ENCODE data around the gene ZFP3. TPM values are rescaled to one million over a fixed set of nuclear protein-coding genes. Genes with fewer than 3 reads are reported as not detected.
"Not testable (repeated sequence)": the region's sequence is repeated elsewhere in the genome, so short reads cannot be mapped to it uniquely, and the experiment has no call there.

ZFP3 gene
- total RNA-seq, 2 experiments from 2014 or later, result 6.5 to 7.5 TPM

- no peaks in the 10 kb centered on the region for H3K4me1 Mint-ChIP-seq
- no peaks in the 10 kb centered on the region for H3K9me3 Mint-ChIP-seq
- no peak overlapping the region for H3K4me3 Mint-ChIP-seq
- H3K36me3 Mint-ChIP-seq (ENCODE audit: low read depth), result no peaks in the 10 kb centered on the region
- ChIA-PET POLR2A (no interaction called here), CTCF (no interaction called here)
- H3K27me3 Mint-ChIP-seq, result no peaks in the 10 kb centered on the region
- DNase-seq, result no peak
- no peak overlapping the region for H3K27ac Mint-ChIP-seq
Measured at GRCh38 chr17:5138616-5139457, 60.6 kb downstream of the ZFP3 start.

GRCh38 chr17:5139458-5139732 lies 61.1 kb downstream of the ZFP3 start:
- POLR2A ChIA-PET, result interaction anchor here (0.7 kb wide), 1 partner anchor 258 kb away, joined by 4 read pairs; no protein-coding TSS in a partner anchor
- Mint-ChIP-seq H3K9me3 (no peaks in the 10 kb centered on the region), H3K27ac (no peak overlapping the region)

GRCh38 chr17:5142877-5143276 lies 64.6 kb downstream of the ZFP3 start:
- POLR2A ChIA-PET; H3K36me3 Mint-ChIP-seq (ENCODE audit: low read depth); DNase-seq; H3K4me1 Mint-ChIP-seq; CTCF ChIA-PET; H3K4me3 Mint-ChIP-seq; H3K9me3 Mint-ChIP-seq; H3K27ac Mint-ChIP-seq: not testable (repeated sequence)
- peaks cover 15% of the 10 kb centered on the region for H3K27me3 Mint-ChIP-seq

More at GRCh38 chr17:5139458-5139732, 61.1 kb downstream of the ZFP3 start:
- no peak for DNase-seq
- Mint-ChIP-seq H3K4me1 (no peaks in the 10 kb centered on the region), H3K4me3 (no peak overlapping the region), H3K36me3 (ENCODE audit: low read depth) (no peaks in the 10 kb centered on the region), H3K27me3 (peaks cover 1% of the 10 kb centered on the region)
- CTCF ChIA-PET, result no interaction called here

Other genes with a start within 250 kb of the ZFP3 start
- 100 to 1,000 TPM; 112 to 133 TPM for gene MINK1, start 245.1 kb upstream of the ZFP3 start, total RNA-seq
- under 1 TPM; 0.77 to 0.92 TPM for gene C17orf107, start 178.9 kb upstream of the ZFP3 start, total RNA-seq
- under 1 TPM; 0.25 to 0.42 TPM for gene CHRNE, start 175.4 kb upstream of the ZFP3 start, total RNA-seq
- gene GP1BA, start 146.2 kb upstream of the ZFP3 start, total RNA-seq, result not detected
- 10 to 100 TPM; 73.0 to 75.3 TPM for gene SLC25A11, start 138.4 kb upstream of the ZFP3 start, total RNA-seq
- 100 to 1,000 TPM; 254 to 273 TPM for gene RNF167, start 138.2 kb upstream of the ZFP3 start, total RNA-seq
- gene PFN1, start 129.9 kb upstream of the ZFP3 start, total RNA-seq, result 1,000 to 10,000 TPM; 2,428 to 2,438 TPM
- 10 to 100 TPM; 44.9 to 54.8 TPM for gene ENO3, start 127.3 kb upstream of the ZFP3 start, total RNA-seq
- 10 to 100 TPM; 47.7 to 53.6 TPM for gene SPAG7, start 110.7 kb upstream of the ZFP3 start, total RNA-seq
- gene CAMTA2, start 90.8 kb upstream of the ZFP3 start, total RNA-seq, result 10 to 100 TPM; 58.2 to 62.7 TPM
- gene INCA1, start 80.9 kb upstream of the ZFP3 start, total RNA-seq, result under 1 TPM; 0.35 to 0.50 TPM
- 10 to 100 TPM; 36.6 to 48.8 TPM for gene KIF1C, start 80.5 kb upstream of the ZFP3 start, total RNA-seq
- gene SLC52A1, start 43.0 kb upstream of the ZFP3 start, total RNA-seq, result under 1 TPM; 0.48 to 0.82 TPM
- 10 to 100 TPM in 1 of 2 experiments, 1 to 10 TPM in 1; 9.3 to 12.0 TPM for gene ZNF232, start 33.4 kb downstream of the ZFP3 start, total RNA-seq
- gene USP6, start 37.6 kb downstream of the ZFP3 start, total RNA-seq, result under 1 TPM; 0.05 to 0.06 TPM
- gene ZNF594, start 113.4 kb downstream of the ZFP3 start, total RNA-seq, result 10 to 100 TPM; 11.3 to 11.6 TPM
- not detected for gene SCIMP, start 156.4 kb downstream of the ZFP3 start, total RNA-seq
- 10 to 100 TPM; 37.6 to 40.4 TPM for gene RABEP1, start 203.8 kb downstream of the ZFP3 start, total RNA-seq

Measured in activated CD4-positive, alpha-beta T cell treated with anti-CD3 and anti-CD28 coated beads, Interleukin-2, amount 10 ng/mL, durations not matched to agents 7 days and 5 days (primary cell).